Iris pigment epithelial cell (primary cell): ENCODE data around the gene TP53I11.

Experiments
- DNase-seq: peaks from one replicate; pipeline ENCODE4 v3.0.0-alpha.2; 2011; ENCODE audit warnings: low read depth

TP53I11 gene

DNA sequence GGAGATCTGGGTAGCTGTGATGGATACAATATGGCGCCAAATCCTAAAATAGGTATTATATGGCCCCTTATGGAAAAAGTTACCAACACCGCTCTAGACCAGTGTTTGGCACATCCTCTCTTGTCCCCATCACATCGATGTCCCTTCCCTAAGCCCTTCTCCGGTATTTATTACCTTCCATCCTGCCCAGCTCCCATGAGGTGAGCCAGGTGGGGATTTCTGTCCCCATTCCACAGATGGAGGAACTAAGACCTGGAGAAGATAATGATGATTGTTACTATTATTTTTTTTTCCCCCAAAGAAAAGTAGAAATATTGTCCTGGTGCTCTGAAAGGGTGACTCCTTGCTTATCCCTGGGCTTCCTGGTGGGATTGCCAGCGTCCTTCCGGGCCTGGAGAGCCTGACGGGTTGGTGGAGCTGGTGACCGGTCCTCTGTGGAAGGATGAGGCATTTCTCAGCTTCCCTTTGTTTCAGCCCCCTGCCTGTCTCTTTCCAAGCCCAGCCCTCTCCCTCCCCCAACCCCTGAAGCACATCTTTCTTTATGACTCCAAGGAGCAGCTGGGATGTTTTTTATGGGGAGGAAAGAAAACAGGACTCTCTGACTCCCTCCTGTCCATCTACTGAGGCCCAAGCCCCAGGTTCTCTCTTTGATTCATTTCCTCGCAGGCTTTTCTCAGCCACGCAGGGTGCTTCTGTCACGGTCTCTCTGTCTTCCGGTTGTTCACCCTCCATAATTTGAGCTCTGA is 65.4 kb downstream of the TP53I11 start:
- DNase-seq: no peak

DNA sequence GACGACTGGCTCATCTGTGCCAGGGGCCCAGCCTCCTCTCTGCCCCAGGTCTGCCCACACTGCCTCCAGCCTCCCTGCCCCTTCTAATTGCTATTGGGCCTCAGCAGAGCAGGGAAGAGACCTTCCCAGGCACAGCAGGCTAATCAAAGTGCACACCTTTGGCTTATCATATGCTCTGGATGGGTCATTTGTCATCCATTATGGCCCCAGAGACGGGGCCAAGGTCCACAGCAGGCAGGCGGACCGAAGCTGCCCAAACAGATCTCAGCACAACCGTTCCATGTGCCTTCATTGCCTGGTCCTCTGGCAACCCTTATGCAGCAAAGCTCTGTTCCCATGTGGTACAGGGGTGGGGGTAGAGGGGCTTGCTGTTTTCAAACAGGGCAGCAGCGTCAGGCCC is 66.6 kb downstream of the TP53I11 start:
- DNase-seq: no peak

DNA sequence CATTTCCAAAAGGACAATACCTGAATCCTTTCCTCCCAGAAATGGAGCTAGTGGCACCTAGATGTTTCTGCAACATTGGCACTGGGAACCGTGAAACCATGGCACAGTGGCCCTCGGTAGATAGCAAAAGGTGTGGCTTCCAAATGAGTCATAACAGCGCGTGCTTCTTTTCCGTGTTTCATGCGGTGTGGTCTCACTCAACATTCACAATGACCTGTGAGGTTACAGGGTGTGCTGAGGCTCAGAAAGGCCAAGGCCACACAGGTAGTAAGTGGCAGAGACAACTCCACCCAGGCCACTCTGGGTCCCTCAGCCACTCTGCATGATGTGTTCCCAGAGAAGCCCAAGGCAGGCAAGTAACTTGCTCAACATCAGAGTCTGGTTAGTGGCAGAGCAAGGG is 67.4 kb downstream of the TP53I11 start:
- DNase-seq: no peak
